ENCODE data around the gene SLIT3. TPM values are rescaled to one million over a fixed set of nuclear protein-coding genes. Genes with fewer than 3 reads are reported as not detected.

SLIT3 gene
- total and polyA plus RNA-seq, 2 experiments from 2014 or later: 0.59 to 0.71 TPM

- TF ChIP-seq, protein P1, sequence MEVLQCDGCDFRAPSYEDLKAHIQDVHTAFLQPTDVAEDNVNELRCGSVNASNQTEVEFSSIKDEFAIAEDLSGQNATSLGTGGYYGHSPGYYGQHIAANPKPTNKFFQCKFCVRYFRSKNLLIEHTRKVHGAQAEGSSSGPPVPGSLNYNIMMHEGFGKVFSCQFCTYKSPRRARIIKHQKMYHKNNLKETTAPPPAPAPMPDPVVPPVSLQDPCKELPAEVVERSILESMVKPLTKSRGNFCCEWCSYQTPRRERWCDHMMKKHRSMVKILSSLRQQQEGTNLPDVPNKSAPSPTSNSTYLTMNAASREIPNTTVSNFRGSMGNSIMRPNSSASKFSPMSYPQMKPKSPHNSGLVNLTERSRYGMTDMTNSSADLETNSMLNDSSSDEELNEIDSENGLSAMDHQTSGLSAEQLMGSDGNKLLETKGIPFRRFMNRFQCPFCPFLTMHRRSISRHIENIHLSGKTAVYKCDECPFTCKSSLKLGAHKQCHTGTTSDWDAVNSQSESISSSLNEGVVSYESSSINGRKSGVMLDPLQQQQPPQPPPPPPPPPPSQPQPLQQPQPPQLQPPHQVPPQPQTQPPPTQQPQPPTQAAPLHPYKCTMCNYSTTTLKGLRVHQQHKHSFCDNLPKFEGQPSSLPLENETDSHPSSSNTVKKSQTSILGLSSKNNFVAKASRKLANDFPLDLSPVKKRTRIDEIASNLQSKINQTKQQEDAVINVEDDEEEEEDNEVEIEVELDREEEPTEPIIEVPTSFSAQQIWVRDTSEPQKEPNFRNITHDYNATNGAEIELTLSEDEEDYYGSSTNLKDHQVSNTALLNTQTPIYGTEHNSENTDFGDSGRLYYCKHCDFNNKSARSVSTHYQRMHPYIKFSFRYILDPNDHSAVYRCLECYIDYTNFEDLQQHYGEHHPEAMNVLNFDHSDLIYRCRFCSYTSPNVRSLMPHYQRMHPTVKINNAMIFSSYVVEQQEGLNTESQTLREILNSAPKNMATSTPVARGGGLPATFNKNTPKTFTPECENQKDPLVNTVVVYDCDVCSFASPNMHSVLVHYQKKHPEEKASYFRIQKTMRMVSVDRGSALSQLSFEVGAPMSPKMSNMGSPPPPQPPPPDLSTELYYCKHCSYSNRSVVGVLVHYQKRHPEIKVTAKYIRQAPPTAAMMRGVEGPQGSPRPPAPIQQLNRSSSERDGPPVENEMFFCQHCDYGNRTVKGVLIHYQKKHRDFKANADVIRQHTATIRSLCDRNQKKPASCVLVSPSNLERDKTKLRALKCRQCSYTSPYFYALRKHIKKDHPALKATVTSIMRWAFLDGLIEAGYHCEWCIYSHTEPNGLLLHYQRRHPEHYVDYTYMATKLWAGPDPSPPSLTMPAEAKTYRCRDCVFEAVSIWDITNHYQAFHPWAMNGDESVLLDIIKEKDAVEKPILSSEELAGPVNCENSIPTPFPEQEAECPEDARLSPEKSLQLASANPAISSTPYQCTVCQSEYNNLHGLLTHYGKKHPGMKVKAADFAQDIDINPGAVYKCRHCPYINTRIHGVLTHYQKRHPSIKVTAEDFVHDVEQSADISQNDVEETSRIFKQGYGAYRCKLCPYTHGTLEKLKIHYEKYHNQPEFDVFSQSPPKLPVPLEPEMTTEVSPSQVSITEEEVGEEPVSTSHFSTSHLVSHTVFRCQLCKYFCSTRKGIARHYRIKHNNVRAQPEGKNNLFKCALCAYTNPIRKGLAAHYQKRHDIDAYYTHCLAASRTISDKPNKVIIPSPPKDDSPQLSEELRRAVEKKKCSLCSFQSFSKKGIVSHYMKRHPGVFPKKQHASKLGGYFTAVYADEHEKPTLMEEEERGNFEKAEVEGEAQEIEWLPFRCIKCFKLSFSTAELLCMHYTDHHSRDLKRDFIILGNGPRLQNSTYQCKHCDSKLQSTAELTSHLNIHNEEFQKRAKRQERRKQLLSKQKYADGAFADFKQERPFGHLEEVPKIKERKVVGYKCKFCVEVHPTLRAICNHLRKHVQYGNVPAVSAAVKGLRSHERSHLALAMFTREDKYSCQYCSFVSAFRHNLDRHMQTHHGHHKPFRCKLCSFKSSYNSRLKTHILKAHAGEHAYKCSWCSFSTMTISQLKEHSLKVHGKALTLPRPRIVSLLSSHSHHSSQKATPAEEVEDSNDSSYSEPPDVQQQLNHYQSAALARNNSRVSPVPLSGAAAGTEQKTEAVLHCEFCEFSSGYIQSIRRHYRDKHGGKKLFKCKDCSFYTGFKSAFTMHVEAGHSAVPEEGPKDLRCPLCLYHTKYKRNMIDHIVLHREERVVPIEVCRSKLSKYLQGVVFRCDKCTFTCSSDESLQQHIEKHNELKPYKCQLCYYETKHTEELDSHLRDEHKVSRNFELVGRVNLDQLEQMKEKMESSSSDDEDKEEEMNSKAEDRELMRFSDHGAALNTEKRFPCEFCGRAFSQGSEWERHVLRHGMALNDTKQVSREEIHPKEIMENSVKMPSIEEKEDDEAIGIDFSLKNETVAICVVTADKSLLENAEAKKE (CRISPR knock-in tag; IDR thresholded peaks at IDR 0.05): no peak
- TF ChIP-seq POLR2AphosphoS5 (IDR thresholded peaks at IDR 0.05; ENCODE audit: low read depth) (no peak), CREB1 (CRISPR knock-in tag; IDR thresholded peaks at IDR 0.05; ENCODE audit: low read depth) (no peak), EZH2 (IDR thresholded peaks at IDR 0.05; ENCODE audit: low read depth, unreplicated experiment) (no peak), STAT1 (IDR thresholded peaks at IDR 0.05; ENCODE audit: unreplicated experiment) (no peak), ZNF331 (CRISPR knock-in tag; IDR thresholded peaks at IDR 0.05; ENCODE audit: low read depth) (no peak), JUNB (IDR thresholded peaks at IDR 0.05; ENCODE audit: unreplicated experiment) (no peak), NANOG (IDR thresholded peaks at IDR 0.05; ENCODE audit: borderline replicate concordance) (no peak)
- TF ChIP-seq, protein P2, sequence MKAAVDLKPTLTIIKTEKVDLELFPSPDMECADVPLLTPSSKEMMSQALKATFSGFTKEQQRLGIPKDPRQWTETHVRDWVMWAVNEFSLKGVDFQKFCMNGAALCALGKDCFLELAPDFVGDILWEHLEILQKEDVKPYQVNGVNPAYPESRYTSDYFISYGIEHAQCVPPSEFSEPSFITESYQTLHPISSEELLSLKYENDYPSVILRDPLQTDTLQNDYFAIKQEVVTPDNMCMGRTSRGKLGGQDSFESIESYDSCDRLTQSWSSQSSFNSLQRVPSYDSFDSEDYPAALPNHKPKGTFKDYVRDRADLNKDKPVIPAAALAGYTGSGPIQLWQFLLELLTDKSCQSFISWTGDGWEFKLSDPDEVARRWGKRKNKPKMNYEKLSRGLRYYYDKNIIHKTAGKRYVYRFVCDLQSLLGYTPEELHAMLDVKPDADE (IDR thresholded peaks at IDR 0.05): no peak
Measured at GRCh38 chr5:169036079-169036805, 264.7 kb downstream of the SLIT3 start (continued).

Measured in GM23338 (cell line).